GM18499 (cell line): ENCODE results near the gene LRRC32.
A peak's percentile ranks its signal among the peaks of the same experiment; 100 is the strongest.

Source experiments
- ATAC-seq: cut with Tn5 transposase; IDR thresholded peaks from one replicate; pipeline ENCODE4 v1.9.1; 2021; ENCODE audit warnings: moderate number of reproducible peaks; ENCODE audit not compliant: insufficient read depth, unreplicated experiment

LRRC32 gene

DNA sequence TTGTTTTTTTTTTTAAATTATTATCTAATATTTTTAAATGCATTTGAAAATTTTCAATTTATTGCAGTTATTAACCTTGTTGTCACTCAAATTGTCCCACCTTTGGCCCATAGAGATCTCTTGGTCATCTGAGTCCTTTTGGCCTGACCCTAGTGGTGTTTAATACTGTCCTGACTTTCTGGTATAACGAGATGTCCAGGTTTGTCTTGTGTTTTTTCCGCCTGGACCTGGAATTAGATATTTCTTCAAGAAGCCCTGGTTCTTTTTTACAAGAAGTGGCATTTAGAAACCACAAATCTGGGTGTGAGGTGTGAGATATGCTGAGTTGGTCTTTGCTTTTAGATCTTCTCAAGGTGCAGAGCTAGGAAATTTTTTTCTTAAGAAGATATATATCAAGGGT lies 38.1 kb downstream of the LRRC32 start:
- no peak for ATAC-seq

DNA sequence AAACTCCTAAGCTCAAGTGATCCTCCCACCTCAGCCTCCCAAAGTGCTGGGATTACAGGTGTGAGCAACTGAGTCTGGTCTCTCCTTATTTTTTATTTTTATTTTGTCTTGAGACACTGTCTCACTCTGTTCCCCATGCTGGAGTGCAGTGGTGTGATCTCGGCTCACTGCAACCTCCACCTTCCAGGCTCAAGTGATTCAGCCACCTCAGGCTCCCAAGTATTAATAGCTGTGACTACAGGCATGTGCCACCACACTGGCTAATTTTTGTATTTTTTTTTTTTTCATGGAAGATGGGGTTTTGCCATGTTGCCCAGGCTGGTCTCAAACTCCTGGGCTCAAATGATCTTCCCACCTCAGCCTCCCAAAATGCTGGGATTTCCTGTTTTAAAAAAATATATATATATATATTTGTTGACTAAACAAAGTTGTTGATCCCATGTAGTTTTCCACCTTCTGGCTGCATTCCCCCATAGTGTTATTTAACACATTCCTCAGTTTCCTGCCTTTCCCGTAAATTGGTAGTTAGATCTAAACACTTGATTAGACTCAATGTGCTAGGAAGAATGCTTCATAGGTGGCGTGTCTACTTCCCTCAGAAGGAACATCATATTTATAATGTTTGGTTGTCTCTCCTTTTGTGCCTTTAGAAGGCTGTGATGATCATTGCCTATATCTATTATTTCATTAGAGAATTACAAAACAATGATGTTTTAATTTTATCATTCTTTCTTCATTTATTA lies 38.8 kb downstream of the LRRC32 start:
- no peak for ATAC-seq

- no peak for ATAC-seq
Measured at GRCh38 chr11:76630600-76631281, 39.8 kb downstream of the LRRC32 start.

GRCh38 chr11:76629853-76630599 lies 40.5 kb downstream of the LRRC32 start:
- no peak for ATAC-seq

- ATAC-seq, result no peak
Measured at GRCh38 chr11:76629116-76629852, 41.3 kb downstream of the LRRC32 start.

DNA sequence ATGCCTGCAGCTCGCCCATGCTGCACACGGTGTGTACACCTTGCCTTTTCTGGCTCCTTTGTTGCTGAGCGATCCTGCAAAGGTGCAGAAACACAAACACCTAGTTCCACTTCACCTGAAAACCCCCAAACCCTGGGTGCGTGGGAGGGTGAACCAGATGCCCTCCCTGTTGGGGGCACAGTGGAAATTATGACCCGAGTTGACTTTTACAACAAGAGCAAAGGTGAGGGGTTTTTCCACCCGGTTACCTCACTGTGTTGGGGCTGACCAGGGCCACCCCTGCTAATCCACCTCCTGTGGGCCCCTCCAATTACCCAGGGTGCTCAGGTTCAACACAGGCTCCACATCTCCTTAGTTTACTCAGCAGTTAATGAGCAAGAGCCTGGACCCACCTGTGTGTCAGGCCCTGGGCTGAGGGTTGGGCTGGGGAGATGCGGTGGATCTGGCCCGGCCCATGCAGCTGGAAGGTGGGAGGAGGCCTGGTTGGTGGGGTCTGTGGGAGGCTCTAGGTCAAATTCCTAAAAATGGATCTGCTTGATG lies 42.1 kb downstream of the LRRC32 start:
- no peak for ATAC-seq

DNA sequence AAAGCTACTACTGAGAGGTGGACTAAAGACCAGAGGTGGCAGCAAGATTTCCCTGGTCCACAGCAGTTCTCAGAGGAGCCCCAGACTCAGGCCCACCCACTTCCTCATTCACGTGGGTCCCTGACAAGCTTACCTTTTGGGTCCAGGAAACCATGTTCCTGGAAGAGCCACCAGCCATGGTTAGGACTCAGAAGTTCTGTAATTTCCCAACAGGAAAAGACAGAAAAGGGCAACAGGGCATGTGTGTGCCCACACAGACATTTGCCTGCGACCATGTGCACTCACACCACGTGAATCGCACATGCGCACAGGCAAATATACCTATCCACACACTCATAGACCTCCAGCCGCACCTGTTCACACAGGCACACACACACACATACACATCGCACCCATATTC lies 42.9 kb downstream of the LRRC32 start:
- ATAC-seq, result no peak

DNA sequence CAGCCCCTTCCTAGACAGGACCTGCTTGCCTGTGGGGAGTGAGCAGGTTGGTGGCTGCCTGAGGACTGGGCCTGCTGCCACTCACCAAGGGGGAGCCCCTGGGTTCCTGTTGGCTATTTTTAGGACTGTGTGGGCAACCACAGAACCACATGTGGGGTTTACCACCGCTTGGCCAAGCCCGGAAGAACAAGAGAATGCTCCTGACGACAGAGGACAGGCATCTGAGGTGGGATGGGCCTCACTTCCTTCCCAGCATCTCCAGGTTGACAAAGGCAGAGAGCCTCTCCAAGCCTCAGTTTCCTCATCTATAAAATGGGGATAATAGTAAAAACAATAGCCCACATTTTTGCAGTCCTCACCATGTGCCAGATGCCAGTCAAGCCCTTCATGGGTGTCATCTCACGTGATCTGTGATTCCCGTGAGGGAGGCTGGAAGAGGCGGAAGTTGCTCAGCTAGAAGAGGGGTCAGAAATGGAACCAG lies 43.6 kb downstream of the LRRC32 start:
- peak; percentile 61 for ATAC-seq

DNA sequence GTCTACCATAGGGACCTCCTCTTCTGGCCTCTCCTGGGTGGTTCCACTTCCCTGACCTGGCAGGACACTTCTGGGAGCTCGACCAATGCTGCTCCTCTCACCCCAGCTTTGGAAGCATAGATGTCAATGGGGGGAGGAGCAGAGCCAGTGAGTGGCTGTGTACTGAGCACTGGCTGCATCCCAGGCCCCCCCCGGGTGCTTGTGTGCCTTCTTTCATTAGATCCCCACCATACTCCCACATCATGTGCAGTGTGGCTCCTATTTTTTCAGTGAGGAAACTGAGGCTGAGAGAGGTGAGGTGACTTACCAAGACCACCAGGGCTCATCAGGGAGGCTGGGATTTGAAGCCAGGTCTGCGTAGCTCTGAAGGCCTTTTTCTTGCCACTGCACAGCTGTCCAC lies 44.3 kb downstream of the LRRC32 start:
- no peak for ATAC-seq

DNA sequence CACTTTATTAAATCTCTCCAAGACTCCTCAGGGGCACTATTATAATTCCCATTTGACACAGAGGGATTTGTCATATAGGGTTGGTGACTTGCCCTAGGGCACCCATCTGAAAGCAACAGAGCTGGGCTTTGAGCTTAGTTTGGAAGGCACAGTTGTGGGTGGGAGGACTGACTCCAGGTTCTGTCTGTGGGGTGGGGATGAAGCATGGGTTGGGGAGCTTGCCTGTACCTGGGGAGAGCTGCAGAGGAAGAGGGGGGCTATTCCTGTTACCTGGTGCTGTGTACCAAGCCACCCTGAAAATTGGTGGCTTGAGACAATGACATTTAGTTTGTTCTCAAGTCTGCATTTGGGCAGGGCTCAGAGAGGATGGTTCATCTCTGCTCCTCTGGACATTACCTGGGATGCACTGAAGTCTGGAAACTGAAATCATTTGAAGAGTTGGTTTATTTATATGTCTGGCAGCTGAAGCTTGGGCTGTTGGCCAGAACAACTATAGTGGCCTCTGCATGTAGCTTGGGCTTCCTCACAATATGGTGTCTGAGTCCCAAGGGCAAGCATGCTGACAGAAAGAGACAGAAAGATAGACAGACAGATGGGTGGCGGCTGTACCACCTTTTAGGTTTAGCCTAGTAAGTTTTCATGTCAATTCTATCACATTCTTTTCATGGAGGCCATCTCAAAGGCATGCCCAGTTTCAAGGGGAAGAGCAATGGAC lies 44.9 kb downstream of the LRRC32 start:
- ATAC-seq, result no peak

GRCh38 chr11:76624500-76625379 lies 45.8 kb downstream of the LRRC32 start:
- no peak for ATAC-seq

- ATAC-seq, result no peak
Measured at GRCh38 chr11:76623884-76624419, 46.6 kb downstream of the LRRC32 start.

DNA sequence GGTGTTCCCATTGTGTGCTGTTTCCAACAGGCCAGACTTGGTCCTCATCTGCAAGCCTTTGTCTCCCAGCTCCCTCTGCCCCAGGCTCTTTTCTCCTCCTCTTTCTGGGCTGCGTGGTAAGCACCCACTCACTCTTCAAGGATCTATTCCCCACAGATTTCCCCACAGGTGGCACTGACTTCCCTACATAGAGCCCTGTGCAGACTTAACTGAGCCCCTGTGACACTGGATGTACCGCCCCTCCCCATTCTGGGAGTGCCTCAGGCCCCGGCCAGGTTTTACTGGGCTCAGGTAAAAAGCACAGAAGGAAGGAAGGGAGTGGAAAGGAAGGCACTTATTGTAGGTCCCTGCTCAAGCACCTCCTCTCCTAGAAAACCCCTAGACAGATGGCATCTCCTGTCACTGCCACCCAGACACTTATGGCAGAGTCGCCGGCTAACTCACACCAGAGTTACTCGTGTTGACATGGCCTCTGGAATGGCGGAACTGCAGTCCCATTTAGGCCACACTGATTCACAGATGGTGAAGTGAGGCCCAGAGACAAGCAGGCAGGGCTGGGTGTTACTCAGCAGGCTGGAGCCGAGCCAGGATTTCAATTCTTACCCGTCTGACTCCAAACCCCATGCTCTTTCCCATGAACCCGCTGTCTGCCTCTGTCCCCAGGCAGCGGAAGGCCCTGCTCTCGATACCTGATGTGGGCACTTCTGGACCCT lies 47.2 kb downstream of the LRRC32 start:
- ATAC-seq, result no peak

DNA sequence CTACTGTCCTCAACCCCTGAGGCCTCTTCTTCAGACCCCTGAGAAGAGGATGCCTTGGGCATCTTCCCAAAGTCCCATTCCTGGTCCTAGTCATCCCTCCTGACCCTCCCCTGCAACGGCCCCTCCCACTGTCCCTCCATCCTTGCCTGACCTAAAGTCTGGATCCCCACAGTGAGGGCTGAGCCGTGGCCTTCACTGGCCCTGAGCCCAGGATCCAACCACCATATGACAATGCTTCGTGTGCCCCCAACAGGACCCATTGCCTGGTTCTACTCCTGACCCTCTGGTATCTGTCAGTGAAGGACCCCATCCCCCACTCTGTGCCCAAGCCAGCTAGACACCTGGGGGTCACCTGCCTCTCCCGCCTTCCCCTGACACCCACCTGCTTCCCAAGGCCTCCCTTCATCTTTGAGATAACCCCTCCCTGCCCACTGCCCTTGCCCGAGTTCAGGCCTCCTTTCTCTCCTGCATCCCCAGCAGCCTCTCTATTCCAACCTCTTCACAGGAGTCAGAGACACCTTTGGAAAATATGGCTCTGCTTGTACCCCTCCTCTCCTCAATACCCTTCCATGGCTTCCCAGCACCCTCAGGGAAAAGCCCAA lies 48.0 kb downstream of the LRRC32 start:
- no peak for ATAC-seq

DNA sequence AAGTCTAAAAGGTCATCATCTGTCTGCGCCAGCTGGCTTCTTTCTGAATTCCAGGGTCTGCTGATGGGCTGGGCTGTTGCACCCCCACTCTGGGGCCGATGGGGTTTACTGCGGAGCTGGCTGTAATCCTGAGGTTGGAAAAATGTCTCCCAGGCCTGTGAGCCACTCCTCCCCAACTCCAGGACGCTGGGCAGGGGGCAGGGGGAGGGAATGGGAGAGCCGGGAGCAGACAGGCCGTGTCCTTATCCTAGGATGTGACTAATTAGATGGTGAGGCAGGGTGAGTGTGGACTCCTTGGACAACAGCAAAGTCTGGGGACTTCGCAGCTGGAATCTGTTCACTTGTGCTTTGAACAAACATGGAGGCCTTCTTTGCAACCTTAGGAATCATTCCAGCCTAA lies 48.7 kb downstream of the LRRC32 start:
- no peak for ATAC-seq

- no peak for ATAC-seq
Measured at GRCh38 chr11:76621466-76621865, 49.1 kb downstream of the LRRC32 start.

- no peak for ATAC-seq
Measured at GRCh38 chr11:76620489-76620888, 50.1 kb downstream of the LRRC32 start.
